Measurements from ENCODE around the gene ACOX3.

The ACOX3 gene

DNA sequence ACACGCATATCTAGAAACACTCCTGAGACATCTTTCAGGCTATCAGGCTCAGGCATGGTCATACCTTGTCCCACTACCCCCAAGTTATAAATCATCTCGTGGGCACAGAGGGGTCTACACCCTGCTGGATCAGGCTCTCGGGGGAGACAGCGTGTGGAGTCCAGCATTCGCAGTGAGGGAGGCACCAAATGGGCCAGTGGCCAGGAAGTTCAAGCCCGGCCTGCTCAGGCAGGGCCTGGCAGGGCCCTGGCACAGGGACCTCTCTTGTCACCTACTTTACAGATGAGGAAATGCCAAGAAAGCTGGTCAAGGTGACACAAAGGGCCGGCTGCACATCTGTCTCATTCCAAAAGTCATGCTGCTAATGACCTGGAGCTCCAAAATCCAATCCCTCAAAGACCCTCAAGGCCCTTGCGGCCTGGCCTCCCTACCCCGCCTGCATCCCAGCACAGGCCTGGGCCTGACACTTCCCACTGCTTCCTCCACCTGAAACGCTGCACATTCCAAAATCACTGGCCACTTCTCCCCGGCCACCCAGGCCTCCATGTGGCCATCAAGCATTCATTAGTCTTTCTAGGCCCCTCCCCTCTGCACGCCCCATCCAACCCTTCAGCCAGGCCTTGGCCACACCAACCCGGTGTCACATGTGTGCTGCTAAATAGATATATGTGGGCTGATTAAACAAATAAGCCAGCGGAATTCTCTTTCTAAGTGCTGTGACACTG lies 35.6 kb downstream of the ACOX3 start:
- no peak for DNase-seq (ENCODE audit: low spot score)

DNA sequence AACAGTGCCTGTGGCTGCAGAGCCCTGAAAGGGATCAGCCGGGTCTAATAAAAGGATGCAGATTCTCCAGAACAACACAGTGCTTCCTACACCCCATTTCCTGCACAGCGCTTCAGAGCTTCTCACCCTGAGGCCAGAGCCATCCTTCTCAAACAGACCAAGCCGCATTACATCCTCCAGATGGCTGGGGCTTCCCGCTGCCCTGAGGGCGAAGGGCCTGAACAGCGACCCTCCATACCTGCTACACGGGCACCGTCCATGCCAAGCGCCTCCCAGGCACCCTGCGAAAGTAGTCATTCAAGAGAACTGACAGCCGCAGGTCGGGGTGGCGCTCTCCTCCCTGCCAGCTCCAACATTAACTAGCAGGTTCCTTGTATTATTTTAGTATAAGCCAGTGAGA lies 36.5 kb downstream of the ACOX3 start:
- DNase-seq (ENCODE audit: low spot score), result no peak

DNA sequence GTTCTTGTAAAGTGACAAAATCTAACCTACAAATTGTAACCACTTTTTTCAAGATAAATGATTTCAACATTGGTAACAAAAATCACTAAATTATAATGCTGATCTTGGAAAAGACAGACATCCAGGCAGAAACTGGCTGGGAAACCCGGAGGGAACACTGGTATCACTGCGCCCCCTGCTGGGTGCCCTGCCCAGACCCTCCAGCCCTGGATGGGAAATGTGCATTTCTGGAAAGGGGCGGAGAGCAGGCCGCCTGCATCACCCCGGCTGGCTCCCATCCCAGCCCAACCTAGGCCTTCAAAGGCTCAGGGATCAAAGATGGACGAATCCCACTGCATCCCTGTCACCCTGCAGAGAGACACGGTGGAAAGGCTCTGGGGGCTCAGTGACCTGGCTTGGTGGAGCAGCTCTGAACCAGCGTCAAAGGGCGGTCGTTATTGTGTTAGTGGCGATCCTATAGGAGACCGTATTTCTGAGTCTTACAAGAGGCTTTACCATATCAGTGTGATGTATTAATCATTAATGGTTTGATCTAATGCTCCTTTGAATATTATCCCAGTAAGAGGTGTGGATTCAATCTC lies 37.3 kb downstream of the ACOX3 start:
- peak; percentile 87 for DNase-seq (ENCODE audit: low spot score)

DNA sequence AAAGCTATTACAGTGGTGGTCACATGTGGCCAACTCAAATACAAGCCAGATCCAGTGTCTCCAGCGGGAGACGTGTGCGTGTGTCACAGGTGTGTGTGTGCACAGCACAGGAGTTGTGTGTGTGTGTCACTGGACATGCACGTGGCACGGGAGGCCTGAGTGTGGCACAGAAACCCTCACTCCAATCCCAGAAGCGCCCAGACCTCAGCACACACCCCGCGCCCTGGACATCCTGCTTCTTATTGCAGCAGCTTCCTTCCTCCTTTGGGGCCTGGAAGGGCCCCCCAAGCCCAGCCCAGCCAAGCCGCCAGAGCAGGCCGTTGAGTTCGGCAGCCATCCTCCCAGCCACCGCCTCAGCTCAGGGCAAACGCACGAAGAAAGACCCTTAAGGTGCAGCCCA lies 37.9 kb downstream of the ACOX3 start:
- no peak for DNase-seq (ENCODE audit: low spot score)

DNA sequence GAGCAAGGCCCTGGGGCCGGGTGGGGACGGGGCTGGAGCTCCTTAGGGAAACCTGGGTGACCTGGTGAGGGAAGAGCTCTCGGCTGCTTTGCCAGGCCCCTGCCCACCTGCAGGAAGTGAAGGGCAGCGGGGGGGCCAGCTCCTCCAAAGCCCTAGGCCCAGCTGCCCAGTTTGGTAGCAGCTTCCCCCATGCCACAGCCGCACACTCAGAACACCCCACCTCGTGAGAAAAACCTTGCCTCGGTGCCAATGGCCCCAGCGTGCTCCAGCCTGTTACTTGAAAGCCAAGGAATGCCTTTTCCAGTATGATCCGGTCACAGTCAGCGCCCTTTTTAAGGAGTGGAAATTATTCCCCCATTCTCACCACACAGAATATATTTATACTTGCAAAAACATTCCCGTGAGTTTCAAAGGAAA lies 38.3 kb downstream of the ACOX3 start:
- no peak for DNase-seq (ENCODE audit: low spot score)

DNA sequence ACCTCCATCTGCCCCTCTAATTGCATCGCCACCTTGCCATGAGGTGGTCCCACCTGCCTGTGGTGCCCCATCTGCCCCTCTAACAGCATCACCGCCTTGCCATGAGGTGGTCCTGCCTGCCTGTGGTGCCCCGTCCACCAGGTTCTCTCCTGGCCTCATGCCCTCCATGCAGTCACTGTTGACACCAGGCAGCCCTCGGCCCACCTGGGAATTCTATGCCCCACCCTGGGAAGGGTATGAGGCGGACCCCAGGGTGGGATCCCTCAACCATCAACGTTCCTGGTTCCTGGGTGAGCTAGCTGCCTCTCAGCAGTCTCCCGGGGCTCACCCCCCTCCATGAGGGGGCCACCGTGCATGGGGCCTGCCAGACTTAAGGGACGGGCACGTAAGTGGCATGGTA lies 38.9 kb downstream of the ACOX3 start:
- DNase-seq (ENCODE audit: low spot score), result no peak

DNA sequence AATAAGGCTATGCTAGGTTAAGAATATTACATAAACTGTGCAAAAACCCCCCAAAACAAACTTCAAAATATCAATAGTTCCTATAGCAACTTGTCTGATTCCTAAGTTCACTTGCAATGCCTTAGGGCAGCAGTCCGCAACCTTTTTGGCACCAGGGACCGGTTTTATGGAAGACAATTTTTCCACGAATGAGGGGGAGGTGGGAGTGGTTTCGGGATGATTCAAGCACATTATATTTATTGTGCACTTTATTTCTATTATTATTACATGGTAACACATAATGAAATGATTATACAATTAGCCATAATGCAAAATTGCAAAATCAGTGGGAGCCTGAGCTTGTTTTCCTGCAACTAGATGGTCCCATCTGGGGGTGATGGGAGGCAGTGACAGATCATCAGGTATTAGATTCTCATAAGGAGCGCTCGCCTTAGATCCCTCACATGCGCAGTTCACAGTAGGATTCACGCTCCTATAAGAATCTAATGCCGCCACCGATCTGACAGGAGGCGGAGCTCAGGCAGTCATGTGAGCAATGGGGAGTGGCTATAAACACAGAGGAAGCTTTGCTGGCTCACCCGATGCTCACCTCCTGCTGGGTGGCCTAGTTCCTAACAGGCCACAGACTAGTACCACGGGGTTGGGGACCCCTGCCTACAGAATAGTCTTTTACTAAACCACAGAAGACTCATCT lies 39.7 kb downstream of the ACOX3 start:
- DNase-seq (ENCODE audit: low spot score), result no peak

DNA sequence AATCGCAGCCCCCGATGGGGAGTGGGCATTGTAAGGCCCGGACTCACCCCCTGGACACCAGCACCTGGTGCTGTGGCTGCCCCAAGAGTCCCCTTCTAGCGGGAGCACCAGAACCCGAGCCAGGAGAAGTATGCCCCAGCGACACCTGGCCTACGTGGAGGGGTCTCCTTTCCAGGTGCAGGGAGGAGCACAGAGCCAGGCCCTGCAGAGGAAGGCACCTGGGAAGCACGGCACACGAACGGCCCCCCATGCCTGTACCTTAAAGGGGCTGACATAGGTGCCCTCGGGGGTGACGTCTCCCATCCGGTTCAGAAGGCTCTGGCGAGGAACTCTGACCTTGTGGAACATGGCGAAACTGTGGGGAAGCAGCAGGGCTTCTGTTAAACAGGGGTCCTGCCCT lies 41.2 kb downstream of the ACOX3 start:
- DNase-seq (ENCODE audit: low spot score), result no peak

DNA sequence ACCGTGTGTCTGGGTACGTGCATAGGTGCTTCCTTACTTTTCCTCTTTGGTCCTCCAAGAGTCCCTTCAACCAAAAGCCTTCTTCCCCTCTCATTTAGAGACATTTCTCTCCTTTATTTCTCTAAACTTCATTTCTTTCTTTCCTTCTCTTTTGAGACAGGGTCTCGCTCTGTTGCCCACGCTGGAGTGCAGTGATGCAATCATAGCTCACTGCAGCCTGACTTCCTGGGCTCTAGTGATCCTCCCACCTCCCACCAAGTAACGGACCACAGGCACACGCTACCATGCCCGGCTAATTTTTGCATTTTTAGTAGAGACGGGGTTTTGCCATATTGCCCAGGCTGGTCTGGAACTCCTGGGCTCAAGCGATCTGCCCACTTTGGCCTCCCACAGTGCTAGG lies 42.2 kb downstream of the ACOX3 start:
- DNase-seq (ENCODE audit: low spot score), result no peak

DNA sequence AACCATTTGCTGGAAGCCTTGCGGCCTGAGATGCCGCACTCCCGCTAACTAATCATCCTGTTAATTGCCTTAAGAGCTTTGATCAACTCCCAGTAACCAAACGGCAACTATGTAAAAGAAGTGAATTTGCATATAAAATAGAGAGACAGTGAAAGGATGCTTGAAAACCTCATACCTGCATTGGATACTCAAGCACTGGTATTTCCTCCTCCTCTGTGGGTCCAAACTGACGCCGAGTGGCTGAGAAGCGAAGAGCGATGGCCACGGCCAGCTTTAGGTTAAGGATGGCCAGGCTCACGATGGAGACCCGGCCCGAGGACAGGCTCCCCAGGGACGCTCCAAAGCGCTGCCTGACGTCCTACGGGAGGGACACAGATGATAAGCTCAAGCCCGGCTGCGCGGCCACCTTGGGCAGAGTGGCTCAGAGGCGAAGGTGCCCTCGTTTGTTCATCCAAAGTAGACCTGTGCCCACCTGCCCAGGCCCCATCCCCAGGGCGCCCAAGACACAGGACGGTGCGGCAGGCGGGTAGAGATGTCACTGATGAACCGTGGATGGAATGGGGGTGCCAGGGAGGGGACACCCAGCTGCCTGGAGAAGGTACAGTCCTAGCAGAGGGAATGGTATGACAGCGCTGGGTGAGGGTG lies 43.6 kb downstream of the ACOX3 start:
- DNase-seq (ENCODE audit: low spot score), result no peak

DNA sequence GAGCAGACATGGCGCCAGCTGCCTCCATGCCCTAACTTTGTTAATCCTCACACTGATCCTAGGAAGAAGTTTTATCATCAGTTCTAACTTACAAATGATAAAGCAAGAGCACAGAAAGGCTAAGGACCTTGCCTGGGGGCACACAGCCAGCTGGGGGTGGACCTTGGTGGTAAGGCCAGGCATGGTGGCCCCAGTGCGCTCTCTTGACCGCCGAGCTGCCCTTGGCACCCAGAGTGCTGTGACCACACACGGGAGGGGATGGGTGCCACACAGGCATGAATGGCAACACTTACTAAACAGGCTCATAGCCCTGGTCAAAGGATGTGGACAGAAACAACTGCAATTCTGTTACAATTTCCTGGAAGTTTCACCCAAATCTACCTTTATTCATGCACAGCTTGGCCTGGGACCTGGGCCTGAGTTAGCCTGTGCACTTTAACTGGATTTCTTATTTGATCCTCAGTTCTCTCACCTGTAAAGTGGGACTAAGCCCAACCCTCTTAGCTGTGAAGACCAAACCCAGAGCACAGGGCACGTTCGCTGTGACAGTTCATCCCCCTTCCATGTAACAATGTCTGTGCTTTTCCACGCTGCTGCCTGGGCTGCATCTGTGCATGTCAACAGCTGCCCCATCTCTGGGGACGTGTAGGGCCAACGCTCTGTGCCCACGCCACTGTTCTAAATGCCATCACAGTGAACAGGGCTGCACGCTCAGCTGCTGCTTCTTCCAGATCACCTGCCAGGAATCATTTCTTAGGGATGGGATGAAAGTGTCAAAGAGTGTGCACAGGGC lies 44.8 kb downstream of the ACOX3 start:
- no peak for DNase-seq (ENCODE audit: low spot score)

DNA sequence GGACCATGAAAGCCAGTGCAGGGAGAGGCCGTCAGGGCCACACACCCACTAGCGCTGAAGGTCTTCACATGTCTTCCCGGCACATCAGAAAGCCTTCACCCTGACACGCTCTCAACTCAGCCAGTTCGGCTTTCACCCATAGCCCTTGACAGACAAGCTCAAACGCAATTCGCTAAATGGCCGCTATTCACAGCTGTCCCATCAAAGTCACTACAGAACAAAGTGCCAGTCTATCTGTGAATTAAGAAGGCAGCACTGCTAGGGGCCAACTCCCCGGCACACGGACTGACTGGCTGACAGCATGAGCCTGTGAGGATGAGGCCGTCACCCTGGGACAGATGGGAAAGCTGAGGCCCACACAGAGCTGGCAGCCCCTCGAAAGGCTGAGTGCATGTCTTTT lies 45.7 kb downstream of the ACOX3 start:
- DNase-seq (ENCODE audit: low spot score), result peak; percentile 74

DNA sequence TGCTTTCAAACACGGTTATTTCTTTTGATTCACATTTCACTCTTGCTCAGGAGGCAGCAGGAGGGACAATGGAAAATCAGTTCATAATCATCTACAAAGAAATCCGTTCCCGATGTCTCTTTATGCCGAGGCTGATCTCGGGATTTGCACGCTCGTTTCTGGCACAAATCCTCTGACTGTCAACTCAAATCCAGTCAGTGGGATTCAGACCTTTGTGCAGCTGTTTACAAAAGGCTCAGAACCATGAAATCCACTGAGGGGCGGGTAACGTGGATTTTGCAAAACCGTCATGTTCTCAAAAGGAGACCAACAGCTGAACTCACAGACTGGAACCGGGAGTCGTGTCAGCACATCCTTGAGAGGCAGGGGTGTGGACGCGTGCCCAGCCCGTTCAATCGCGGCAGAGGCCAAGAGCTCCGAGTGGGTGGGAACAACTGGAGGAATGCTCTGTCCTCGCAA lies 46.4 kb downstream of the ACOX3 start:
- DNase-seq (ENCODE audit: low spot score), result peak; percentile 81

DNA sequence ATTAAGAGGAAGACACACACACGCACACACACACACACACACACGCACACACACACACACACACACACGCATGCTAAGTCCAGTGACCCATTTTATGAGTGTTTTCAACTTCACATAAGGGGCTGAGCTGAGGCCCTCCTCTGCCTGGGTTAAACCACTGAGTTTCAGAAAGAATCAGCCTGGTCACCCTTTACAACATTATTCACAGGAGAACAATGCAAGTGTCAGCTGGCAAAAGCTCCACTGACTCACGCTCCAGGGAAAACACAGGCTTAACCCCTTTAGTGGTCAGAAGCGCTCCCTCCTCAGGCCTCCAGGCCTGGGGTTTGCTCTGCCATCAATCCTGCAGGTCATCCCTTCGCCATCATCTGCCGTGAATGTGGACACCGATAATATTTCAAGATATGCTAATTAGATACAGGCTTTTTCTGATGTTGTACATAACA lies 46.9 kb downstream of the ACOX3 start:
- peak; percentile 84 for DNase-seq (ENCODE audit: low spot score)

DNA sequence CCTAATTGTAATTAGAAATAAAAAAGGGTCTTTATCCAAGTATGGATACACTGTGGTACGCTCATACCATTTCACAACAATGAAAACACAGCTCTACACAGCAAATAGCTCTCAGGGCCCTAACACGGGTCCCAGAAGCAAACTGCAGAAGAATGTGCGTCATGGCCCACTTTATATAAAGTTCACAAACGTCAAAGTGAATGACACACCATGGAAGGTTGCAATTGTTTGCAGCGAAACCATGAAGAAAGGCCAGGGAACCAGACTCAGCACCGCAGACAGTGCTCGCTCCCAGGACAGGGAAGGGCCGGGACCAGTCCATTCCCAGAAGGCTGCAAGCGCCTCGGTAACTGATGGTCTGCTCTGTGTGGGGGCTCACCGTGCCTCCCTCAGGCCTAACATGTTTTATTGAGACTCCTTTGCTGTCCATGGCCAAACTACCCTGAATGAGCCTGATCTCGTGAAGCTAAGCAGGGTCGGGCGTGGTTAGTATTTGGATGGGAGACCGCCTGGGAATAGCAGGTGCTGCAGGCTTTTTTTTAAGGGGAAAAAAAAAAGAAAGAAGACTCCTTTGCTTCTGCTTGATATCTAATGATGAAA lies 47.8 kb downstream of the ACOX3 start:
- DNase-seq (ENCODE audit: low spot score), result no peak

DNA sequence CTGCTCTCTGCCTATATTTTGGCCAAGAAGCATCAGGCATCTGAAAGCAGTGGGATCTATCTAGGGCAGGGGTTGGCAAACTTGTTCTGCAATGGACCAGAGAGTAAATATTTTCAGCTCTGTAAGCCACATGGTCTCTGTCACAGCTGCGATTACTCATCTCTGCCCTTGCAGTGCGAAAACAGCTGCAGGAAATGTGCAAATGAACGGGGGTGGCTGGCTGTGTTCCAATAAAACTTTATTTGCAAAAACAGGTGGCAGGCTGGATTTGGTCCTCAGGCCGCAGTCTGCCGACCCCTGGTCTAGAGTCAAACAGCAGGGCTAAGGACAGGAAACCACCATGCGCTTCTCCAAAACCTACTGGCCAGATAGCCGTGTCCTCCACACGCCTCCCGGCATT lies 48.6 kb downstream of the ACOX3 start:
- peak; percentile 79 for DNase-seq (ENCODE audit: low spot score)

DNA sequence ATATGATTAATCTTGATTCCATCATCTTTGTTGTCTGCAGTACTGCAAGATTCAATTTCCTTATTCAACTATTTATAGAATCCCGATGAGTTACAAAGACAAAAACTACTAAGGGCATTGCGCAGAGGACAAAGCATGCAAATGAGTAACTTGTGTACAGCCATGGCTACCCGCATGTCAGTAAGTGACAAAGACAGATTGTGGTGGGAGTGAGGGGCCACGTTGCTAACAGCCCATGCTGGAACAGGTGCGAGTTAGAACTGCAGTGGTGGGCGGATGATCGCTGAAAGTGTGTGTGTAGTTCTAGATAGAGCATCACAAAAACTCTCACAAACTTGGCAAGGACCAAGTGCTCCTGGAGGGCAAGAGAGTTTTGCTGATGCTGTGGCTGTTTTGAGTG lies 49.5 kb downstream of the ACOX3 start:
- DNase-seq (ENCODE audit: low spot score), result peak; percentile 65

DNA sequence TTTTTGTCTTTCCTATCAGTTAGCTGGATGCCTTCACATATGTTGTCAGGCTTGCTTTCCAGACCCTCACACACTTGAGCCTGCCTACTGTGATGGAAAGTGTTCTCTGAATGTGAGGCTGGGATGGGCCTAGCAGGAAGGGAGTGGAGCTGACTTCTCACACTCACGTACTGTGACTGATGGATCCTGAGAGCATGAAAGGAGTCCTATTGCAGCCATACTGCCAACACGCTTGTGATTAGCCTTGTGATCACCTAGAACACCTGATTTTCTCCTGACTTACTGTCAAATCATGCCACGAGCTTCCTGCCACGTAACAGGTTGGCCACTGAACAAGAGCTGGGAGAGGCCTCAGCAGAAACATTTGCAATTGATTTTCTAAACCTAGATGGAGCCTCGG lies 49.9 kb downstream of the ACOX3 start:
- no peak for DNase-seq (ENCODE audit: low spot score)

DNA sequence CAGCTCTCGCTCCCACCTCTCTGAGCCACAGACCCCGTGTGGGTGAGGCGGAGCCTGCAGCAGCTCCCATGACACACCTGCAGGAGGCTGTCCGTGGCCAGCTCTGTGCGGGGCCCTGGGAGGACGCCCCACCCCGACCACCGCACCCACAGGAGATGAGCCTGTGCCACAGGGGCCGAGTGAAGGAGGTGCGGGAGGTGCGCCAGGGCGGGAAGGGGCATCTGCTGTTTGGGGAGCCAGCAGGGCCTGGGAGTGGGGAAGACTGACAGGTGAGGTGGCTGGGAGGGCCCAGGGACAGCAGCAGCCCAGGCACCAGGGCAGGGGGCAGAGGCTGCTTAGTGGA lies 52.0 kb downstream of the ACOX3 start:
- no peak for DNase-seq (ENCODE audit: low spot score)

DNA sequence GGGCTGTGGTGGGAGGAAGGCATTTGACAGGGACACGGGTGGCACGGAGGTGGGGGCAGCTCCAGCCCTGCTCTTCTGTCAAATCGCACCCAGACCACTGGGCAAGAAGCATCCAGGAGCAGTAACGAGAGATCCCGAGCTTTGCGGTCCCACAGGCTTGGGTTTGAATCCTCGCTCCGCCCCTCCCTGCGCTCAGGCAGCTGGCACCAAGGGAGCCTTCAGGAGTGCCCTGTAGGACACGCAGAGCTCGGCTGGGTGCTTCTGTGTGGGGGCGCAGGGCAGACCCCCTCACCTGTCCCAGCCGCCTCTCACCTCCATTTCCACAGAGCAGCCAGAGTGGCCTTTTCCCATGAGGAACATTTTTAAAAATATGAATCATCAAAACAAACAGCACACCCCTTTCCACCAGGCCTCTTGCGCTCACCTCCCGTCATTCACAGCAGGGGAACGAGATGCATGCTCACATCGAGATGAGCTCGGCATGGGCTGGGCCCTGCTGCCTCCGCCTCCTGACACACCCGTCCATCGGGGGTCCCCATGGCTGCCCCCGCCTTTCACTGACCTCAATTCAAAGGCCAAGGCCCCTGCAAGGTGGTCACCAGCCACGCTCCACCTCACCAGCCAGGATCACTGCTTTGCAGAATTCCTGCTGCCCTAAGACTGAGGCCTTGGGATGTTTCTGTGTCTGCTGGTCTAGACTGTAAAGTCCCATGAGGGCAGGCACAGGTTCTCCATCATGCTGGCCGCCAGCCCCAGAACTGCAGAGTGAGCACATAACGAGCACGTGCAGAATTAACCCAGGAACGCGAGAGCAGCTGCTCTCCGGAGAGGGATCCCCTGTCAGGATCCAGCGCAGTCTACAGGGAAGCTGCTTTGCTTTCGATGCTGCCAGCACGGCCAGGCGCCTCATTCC lies 52.7 kb downstream of the ACOX3 start:
- no peak for DNase-seq (ENCODE audit: low spot score)

DNA sequence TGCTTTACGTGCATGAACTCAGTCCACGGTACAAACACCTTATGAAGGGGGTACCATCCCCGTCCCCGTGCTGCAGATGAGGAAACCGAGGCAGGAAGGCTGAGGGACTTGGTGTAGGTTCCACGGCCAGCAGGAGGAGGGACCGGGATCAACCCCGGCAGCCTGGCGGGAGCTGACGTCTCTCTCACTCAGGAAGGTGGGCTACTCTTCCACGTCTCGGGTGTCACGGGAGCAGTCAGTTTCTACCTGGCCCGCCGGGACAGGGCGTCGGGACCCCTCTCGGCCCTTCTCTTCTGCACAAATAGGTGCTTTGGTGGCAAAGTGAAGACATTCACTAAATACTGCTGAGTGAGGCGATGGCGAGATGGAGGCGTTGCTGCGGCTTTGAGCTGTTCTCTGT lies 53.3 kb downstream of the ACOX3 start:
- DNase-seq (ENCODE audit: low spot score), result no peak

All from Ammon's horn (tissue), 1 donor.